ENCODE measurements around the gene CMTM7. TPM values are rescaled to one million over a fixed set of nuclear protein-coding genes. Genes with fewer than 3 reads are reported as not detected.

The CMTM7 gene
- total and polyA plus RNA-seq, 2 of the 8 experiments (the other 6 are each of a cell fraction or from before 2014, with no cell fraction given), result 33.3 to 65.8 TPM

DNA sequence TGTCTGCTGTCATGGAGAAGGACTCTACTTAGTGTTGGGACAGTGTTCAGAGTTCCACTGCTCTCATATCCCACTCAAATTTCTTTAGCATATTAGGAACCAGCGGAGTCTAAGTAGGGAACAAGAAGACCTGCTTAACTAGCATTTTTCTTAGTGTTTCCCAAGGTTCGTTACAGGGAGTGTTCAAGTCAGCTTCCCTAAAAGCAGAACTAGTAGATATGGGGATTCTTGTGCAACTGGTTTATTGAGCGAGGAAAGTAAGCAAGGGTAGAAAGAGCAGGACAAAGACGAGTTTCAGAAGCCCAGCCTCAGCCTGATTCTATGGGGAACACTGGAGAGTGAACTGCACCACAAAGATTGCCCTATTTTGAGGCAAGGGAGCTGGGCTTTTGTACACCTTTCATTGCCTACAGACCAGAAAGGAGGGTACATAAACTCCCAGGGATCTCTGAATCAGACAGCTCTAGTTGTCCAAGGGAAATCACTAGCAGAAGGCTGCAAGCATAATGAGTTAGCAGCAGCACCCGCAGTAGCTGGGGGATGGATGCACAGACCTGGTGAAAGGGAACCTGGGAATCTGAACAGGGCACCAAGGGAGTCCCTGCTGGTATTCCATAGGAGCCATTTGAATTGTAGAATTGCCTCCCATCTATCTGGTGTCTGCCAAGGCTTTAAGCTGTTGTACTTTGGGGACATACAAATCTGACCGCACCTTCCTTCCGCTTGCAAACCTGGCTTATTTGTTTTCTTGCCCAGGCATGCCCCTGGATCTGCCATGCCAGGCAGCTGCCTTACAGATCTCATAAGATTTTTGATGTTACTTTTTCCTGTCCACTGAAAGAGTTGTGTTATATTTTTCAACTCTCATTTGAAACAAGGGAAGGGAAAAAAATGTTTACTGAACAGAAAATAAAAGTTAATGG is 15.1 kb downstream of the CMTM7 start:
- Histone ChIP-seq H3K9ac (replicated peaks in 1 of 4; ENCODE audit: extremely low read depth in 1 of 4, low read depth in 3 of 4, low read length in 3 of 4) (no peak overlapping the region), H2AFZ (ENCODE audit: low read length) (no peak overlapping the region), H3K79me2 (ENCODE audit: control insufficient read depth in 1 of 2, insufficient read depth in 2 of 2, low read length in 2 of 2) (peaks cover 0 to 24% of the 10 kb centered on the region in 2 experiments; a peak in 2 of 4 replicates), H3K18ac (ENCODE audit: extremely low read depth, low read length) (peak overlapping the region; percentile 60; the same call in 1 of the 2 replicates), H4K5ac (ENCODE audit: insufficient read length, low read depth, low read length) (no peak overlapping the region), H3K79me1 (ENCODE audit: low read depth, low read length) (peaks cover 4% of the 10 kb centered on the region), H3K36me3 (ENCODE audit: control insufficient read depth in 2 of 4, insufficient read depth in 4 of 4, low read length in 3 of 4) (no peaks in the 10 kb centered on the region; a peak in 1 of 8 replicates), H2AK5ac (ENCODE audit: low read depth, low read length) (no peak overlapping the region), H4K91ac (replicated peaks; ENCODE audit: insufficient read length, low read length) (peak overlapping the region; percentile 9), H3K4me3 (ENCODE audit: extremely low read depth in 1 of 4, insufficient read depth in 2 of 4, low read depth in 3 of 4, low read length in 4 of 4) (no peak overlapping the region), H2BK120ac (replicated peaks; ENCODE audit: low read depth, low read length) (no peak overlapping the region), H3K14ac (ENCODE audit: insufficient read length) (no peak overlapping the region), H3K4me1 (replicated peaks in 1 of 4; ENCODE audit: control insufficient read depth in 3 of 4, insufficient read depth in 4 of 4, low read length in 3 of 4) (peaks cover 0 to 22% (median 12%) of the 10 kb centered on the region in 4 experiments; a peak in 6 of 7 replicates), H3K27me3 (replicated peaks in 1 of 4; ENCODE audit: control insufficient read depth in 3 of 4, extremely low read depth in 1 of 4, insufficient read depth in 3 of 4, low read length in 3 of 4) (no peaks in the 10 kb centered on the region), H2BK20ac (ENCODE audit: low read length) (no peak overlapping the region), H3K9me3 (ENCODE audit: insufficient read depth in 2 of 2, low read depth in 1 of 2, low read length in 1 of 2) (no peaks in the 10 kb centered on the region), H4K8ac (ENCODE audit: extremely low read depth, insufficient read depth, low read length) (no peak overlapping the region), H2BK15ac (ENCODE audit: low read length) (no peak overlapping the region), H3K23me2 (ENCODE audit: low read depth, low read length) (no peaks in the 10 kb centered on the region), H3K23ac (ENCODE audit: insufficient read length) (no peak overlapping the region), H3K4me2 (ENCODE audit: insufficient read depth in 1 of 2, low read depth in 2 of 2, low read length in 2 of 2) (no peak overlapping the region; a peak in 1 of 4 replicates), H3K56ac (replicated peaks; ENCODE audit: insufficient read length, low read depth, low read length) (no peak overlapping the region), H2BK12ac (ENCODE audit: low read depth, low read length) (no peak overlapping the region), H4K20me1 (replicated peaks in 1 of 2; ENCODE audit: control insufficient read depth in 1 of 2, insufficient read depth in 2 of 2, low read length in 2 of 2) (peaks cover 0 to under 1% of the 10 kb centered on the region in 2 experiments), H3K27ac (ENCODE audit: low read depth, low read length) (no peak overlapping the region), H2BK5ac (ENCODE audit: low read depth, low read length) (no peak overlapping the region; the same call in 1 of the 2 replicates), H3K4ac (replicated peaks; ENCODE audit: insufficient read length, low read depth, low read length) (no peak overlapping the region)
- POLR2A ChIA-PET (ENCODE audit: partially characterized antibody), result interaction anchor here (2.1 kb wide), 1 partner anchor 8 kb away, joined by 5 read pairs; no protein-coding TSS in a partner anchor
- no peak for DNase-seq (ENCODE audit: low read depth in 1 of 2, low spot score in 2 of 2)
- FAIRE-seq, result no peak
- CTCF ChIA-PET (ENCODE audit: partially characterized antibody), result interaction anchor here (0.8 to 1.4 kb wide), 6 partner anchors 15 to 236 kb away, joined by 3 to 4 read pairs (median 4); partner anchors contain the start of gene CMTM7
- WGBS, 2 experiments (ENCODE audit: extremely low coverage in 1 of 2, insufficient coverage in 1 of 2, insufficient read length in 1 of 2, insufficient replicate concordance in 2 of 2, low coverage in 1 of 2, low lambda C conversion rate in 2 of 2, missing lambda C conversion rate in 1 of 2), result 81% methylated on average over 7 of the region's 7 CpGs; no CpG with 5 or more reads in 1 of the 2 experiments
- TF ChIP-seq RBBP5 (IDR thresholded peaks at IDR 0.05; ENCODE audit: borderline replicate concordance, low read depth, low read length) (no peak), YY1 (IDR thresholded peaks at IDR 0.05; ENCODE audit: low read depth, low read length) (no peak), EP300 (IDR thresholded peaks at IDR 0.05; ENCODE audit: borderline replicate concordance in 1 of 2, low read depth in 2 of 2, low read length in 2 of 2) (no peak), NRF1 (IDR thresholded peaks at IDR 0.05; ENCODE audit: low read depth, low read length) (no peak), JUND (IDR thresholded peaks at IDR 0.05; ENCODE audit: low read length) (no peak), FOSL1 (IDR thresholded peaks at IDR 0.05; ENCODE audit: insufficient read depth, low read depth, low read length) (no peak), CHD2 (IDR thresholded peaks at IDR 0.05; ENCODE audit: low read length) (no peak), BCL11A (IDR thresholded peaks at IDR 0.05; ENCODE audit: low read depth in 2 of 2, low read length in 2 of 2) (no peak)
- TF ChIP-seq, protein P1, sequence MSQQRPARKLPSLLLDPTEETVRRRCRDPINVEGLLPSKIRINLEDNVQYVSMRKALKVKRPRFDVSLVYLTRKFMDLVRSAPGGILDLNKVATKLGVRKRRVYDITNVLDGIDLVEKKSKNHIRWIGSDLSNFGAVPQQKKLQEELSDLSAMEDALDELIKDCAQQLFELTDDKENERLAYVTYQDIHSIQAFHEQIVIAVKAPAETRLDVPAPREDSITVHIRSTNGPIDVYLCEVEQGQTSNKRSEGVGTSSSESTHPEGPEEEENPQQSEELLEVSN (IDR thresholded peaks at IDR 0.05), result no peak
